Glutamatergic neuron (in vitro differentiated cells): ENCODE data around the gene UBAC2. TPM values are rescaled to one million over a fixed set of nuclear protein-coding genes. Genes with fewer than 3 reads are reported as not detected.

Source experiments
- DNase-seq: peaks from one replicate; pipeline ENCODE4 v3.0.0; 2022
- H3K27ac Mint-ChIP-seq: one replicate; pipeline ENCODE4 v1.8.0; 2020; ENCODE audit warnings: mild to moderate bottlenecking, mixed read lengths, inconsistent platforms; ENCODE audit not compliant: unreplicated experiment
- H3K27me3 Mint-ChIP-seq: one replicate; pipeline ENCODE4 v1.8.0; 2020; ENCODE audit warnings: mild to moderate bottlenecking, moderate library complexity, mixed read lengths, inconsistent platforms; ENCODE audit not compliant: unreplicated experiment
- H3K36me3 Mint-ChIP-seq: one replicate; pipeline ENCODE4 v1.8.0; 2020; ENCODE audit warnings: mild to moderate bottlenecking, mixed read lengths, inconsistent platforms; ENCODE audit not compliant: unreplicated experiment
- H3K4me1 Mint-ChIP-seq: one replicate; pipeline ENCODE4 v1.8.0; 2020; ENCODE audit warnings: mild to moderate bottlenecking, low read depth, mixed read lengths, inconsistent platforms; ENCODE audit not compliant: unreplicated experiment
- H3K4me3 Mint-ChIP-seq: one replicate; pipeline ENCODE4 v1.8.0; 2020; ENCODE audit warnings: mild to moderate bottlenecking, mixed read lengths, inconsistent platforms; ENCODE audit not compliant: unreplicated experiment
- H3K9me3 Mint-ChIP-seq: one replicate; pipeline ENCODE4 v1.8.0; 2020; ENCODE audit warnings: mild to moderate bottlenecking, moderate library complexity, mixed read lengths, inconsistent platforms; ENCODE audit not compliant: unreplicated experiment
- CTCF ChIP-seq: fragments of 200-600 bp; sonication (generic); IDR thresholded peaks from one replicate; pipeline ENCODE4 v1.5.0; 2021; ENCODE audit not compliant: partially characterized antibody, unreplicated experiment
- total RNA-seq: library from RNA; stranded (reverse); fragmentation: NEBNext Ultra II Directional; extraction: Animal tissue kit (Norgen Biotek cat#: 25700); gene quantifications from one replicate; pipeline ENCODE4 v1.2.1, GENCODE V29; 2021; ENCODE audit not compliant: unreplicated experiment

UBAC2 gene
- total RNA-seq, 1 donor from 2014 or later = 33.3 TPM

GRCh38 chr13:99335087-99335486 is 134.4 kb downstream of the UBAC2 start:
- Mint-ChIP-seq H3K27ac (no peak overlapping the region), H3K36me3 (no peaks in the 10 kb centered on the region), H3K9me3 (peaks cover 5% of the 10 kb centered on the region), H3K4me1 (peaks cover 24% of the 10 kb centered on the region), H3K27me3 (peaks cover 5% of the 10 kb centered on the region), H3K4me3 (no peak overlapping the region)
- no peak for TF ChIP-seq CTCF
- no peak for DNase-seq

GRCh38 chr13:99335603-99336002 is 134.9 kb downstream of the UBAC2 start:
- Mint-ChIP-seq H3K36me3 (no peaks in the 10 kb centered on the region), H3K9me3 (peaks cover 5% of the 10 kb centered on the region)
- TF ChIP-seq CTCF = no peak

GRCh38 chr13:99339230-99339721 is 138.6 kb downstream of the UBAC2 start:
- H3K27ac Mint-ChIP-seq = peak overlapping the region; percentile 76
- H3K36me3 Mint-ChIP-seq = no peaks in the 10 kb centered on the region
- H3K27me3 Mint-ChIP-seq = peaks cover 5% of the 10 kb centered on the region
- DNase-seq = no peak
- H3K4me1 Mint-ChIP-seq = peaks cover 28% of the 10 kb centered on the region
- no peak for TF ChIP-seq CTCF
- H3K9me3 Mint-ChIP-seq = peaks cover 4% of the 10 kb centered on the region
- no peak overlapping the region for H3K4me3 Mint-ChIP-seq

More at GRCh38 chr13:99335603-99336002, 134.9 kb downstream of the UBAC2 start:
- Mint-ChIP-seq H3K4me3 (no peak overlapping the region), H3K27me3 (peaks cover 5% of the 10 kb centered on the region), H3K4me1 (peaks cover 29% of the 10 kb centered on the region), H3K27ac (no peak overlapping the region)
- no peak for DNase-seq

GRCh38 chr13:99339736-99340397 is 139.2 kb downstream of the UBAC2 start:
- Mint-ChIP-seq H3K36me3 (no peaks in the 10 kb centered on the region), H3K4me1 (peaks cover 28% of the 10 kb centered on the region), H3K9me3 (peaks cover 4% of the 10 kb centered on the region), H3K27me3 (peaks cover 8% of the 10 kb centered on the region), H3K27ac (peak overlapping the region; percentile 93), H3K4me3 (peak overlapping the region; percentile 30)
- no peak for TF ChIP-seq CTCF
- DNase-seq = peak; percentile 30

- Mint-ChIP-seq H3K27ac (no peak overlapping the region), H3K4me3 (no peak overlapping the region), H3K27me3 (peaks cover 10% of the 10 kb centered on the region), H3K36me3 (no peaks in the 10 kb centered on the region), H3K9me3 (peaks cover 5% of the 10 kb centered on the region), H3K4me1 (peaks cover 26% of the 10 kb centered on the region)
- no peak for DNase-seq
- no peak for TF ChIP-seq CTCF
Observed at GRCh38 chr13:99340638-99341037, 140.0 kb downstream of the UBAC2 start.
